Smooth muscle cell (in vitro differentiated cells): ENCODE results near the gene FNDC3B. TPM values are rescaled to one million over a fixed set of nuclear protein-coding genes. Genes with fewer than 3 reads are reported as not detected.

Experiments used
- DNase-seq: peaks from one replicate; lab custom pipeline; 2025; ENCODE audit not compliant: unreplicated experiment; lab: John Stamatoyannopoulos, UW
- H2AFZ ChIP-seq: fragments of 200-600 bp; sonication (generic); 2 replicates; pipeline ENCODE4 v1.6.0; 2016; ENCODE audit warnings: antibody characterized with exemption, low read depth, mild to moderate bottlenecking
- H3F3A ChIP-seq: fragments of 200-600 bp; sonication (generic); 2 replicates; pipeline ENCODE4 v1.6.0; 2017; ENCODE audit warnings: antibody characterized with exemption, low read depth
- H3K27ac ChIP-seq: fragments of 200-600 bp; sonication (generic); 2 replicates; pipeline ENCODE4 v1.5.1; 2016; ENCODE audit warnings: low read depth, mild to moderate bottlenecking
- H3K27me3 ChIP-seq: fragments of 200-600 bp; sonication (generic); 2 replicates; pipeline ENCODE4 v1.6.1; 2016; ENCODE audit warnings: low read depth, mild to moderate bottlenecking
- H3K36me3 ChIP-seq: fragments of 200-600 bp; sonication (generic); 2 replicates; pipeline ENCODE4 v1.5.1; 2016; ENCODE audit warnings: low read depth
- H3K4me1 ChIP-seq: fragments of 200-600 bp; sonication (generic); 2 replicates; pipeline ENCODE4 v1.5.1; 2016; ENCODE audit warnings: low read depth
- H3K4me2 ChIP-seq: fragments of 200-600 bp; sonication (generic); 2 replicates; pipeline ENCODE4 v1.6.0; 2016; ENCODE audit warnings: mild to moderate bottlenecking
- H3K4me3 ChIP-seq: fragments of 200-600 bp; sonication (generic); 2 replicates; pipeline ENCODE4 v1.5.1; 2016; ENCODE audit warnings: mild to moderate bottlenecking
- H3K79me2 ChIP-seq: fragments of 200-600 bp; sonication (generic); 2 replicates; pipeline ENCODE4 v1.6.0; 2016; ENCODE audit warnings: low read depth, mild to moderate bottlenecking
- H3K9ac ChIP-seq: fragments of 200-600 bp; sonication (generic); 2 replicates; pipeline ENCODE4 v1.6.0; 2016; ENCODE audit warnings: low read depth
- H3K9me3 ChIP-seq: fragments of 200-600 bp; sonication (generic); replicated peaks from 2 replicates; pipeline ENCODE4 v1.5.1; 2016; ENCODE audit warnings: low read depth
- H4K20me1 ChIP-seq: fragments of 200-600 bp; sonication (generic); 2 replicates; pipeline ENCODE4 v1.6.0; 2016; ENCODE audit warnings: low read depth
- WGBS: methylation state at CpG from one replicate; pipeline ENCODE4 v1.1.7; 2016; ENCODE audit warnings: low lambda C conversion rate; 5-methylcytosine and 5-hydroxymethylcytosine counted together
- polyA plus RNA-seq: library from polyadenylated mRNA; unstranded; fragments of >200 nt; fragmentation: Nextera tagmentation; extraction: Ambion mirVana; gene quantifications from 2 replicates; pipeline ENCODE4 v1.2.1, GENCODE V29; 2016
- total RNA-seq: library from RNA; depleted of rRNA; stranded (reverse); fragments of >200 nt; gene quantifications from 2 replicates; pipeline ENCODE4 v1.2.3, GENCODE V29; 2014
- TF ChIP-seq, protein P1 (sequence below): fragments of 200-600 bp; sonication (generic); IDR thresholded peaks from 2 replicates; pipeline ENCODE4 v1.5.1; 2017; ENCODE audit warnings: borderline replicate concordance, mild to moderate bottlenecking, antibody characterized with exemption; ENCODE audit not compliant: insufficient read depth, poor library complexity, severe bottlenecking

Gene FNDC3B
- total and polyA plus RNA-seq, 2 experiments from 2014 or later: 149 to 294 TPM

- H3K27ac ChIP-seq: peak overlapping the region; percentile 73
- TF ChIP-seq, protein P1, sequence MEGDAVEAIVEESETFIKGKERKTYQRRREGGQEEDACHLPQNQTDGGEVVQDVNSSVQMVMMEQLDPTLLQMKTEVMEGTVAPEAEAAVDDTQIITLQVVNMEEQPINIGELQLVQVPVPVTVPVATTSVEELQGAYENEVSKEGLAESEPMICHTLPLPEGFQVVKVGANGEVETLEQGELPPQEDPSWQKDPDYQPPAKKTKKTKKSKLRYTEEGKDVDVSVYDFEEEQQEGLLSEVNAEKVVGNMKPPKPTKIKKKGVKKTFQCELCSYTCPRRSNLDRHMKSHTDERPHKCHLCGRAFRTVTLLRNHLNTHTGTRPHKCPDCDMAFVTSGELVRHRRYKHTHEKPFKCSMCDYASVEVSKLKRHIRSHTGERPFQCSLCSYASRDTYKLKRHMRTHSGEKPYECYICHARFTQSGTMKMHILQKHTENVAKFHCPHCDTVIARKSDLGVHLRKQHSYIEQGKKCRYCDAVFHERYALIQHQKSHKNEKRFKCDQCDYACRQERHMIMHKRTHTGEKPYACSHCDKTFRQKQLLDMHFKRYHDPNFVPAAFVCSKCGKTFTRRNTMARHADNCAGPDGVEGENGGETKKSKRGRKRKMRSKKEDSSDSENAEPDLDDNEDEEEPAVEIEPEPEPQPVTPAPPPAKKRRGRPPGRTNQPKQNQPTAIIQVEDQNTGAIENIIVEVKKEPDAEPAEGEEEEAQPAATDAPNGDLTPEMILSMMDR: no peak
- peaks cover 100% of the 10 kb centered on the region for H3K79me2 ChIP-seq
- H3K4me1 ChIP-seq: peaks cover 43% of the 10 kb centered on the region
- H4K20me1 ChIP-seq: peaks cover 100% of the 10 kb centered on the region
- DNase-seq: no peak
- no peak overlapping the region for H3K4me3 ChIP-seq
- peaks cover 7% of the 10 kb centered on the region for H3K36me3 ChIP-seq
- no peak overlapping the region for H3K9ac ChIP-seq
- H3K9me3 ChIP-seq: no peaks in the 10 kb centered on the region
- WGBS: 76% methylated on average over 8 of the region's 8 CpGs
- H3K27me3 ChIP-seq: no peaks in the 10 kb centered on the region
- H2AFZ ChIP-seq: no peak overlapping the region
- H3F3A ChIP-seq: peaks cover 19% of the 10 kb centered on the region
- H3K4me2 ChIP-seq: peak overlapping the region; percentile 54
These were observed 32.5 kb downstream of the FNDC3B start for GRCh38 chr3:172071780-172072330.

DNA sequence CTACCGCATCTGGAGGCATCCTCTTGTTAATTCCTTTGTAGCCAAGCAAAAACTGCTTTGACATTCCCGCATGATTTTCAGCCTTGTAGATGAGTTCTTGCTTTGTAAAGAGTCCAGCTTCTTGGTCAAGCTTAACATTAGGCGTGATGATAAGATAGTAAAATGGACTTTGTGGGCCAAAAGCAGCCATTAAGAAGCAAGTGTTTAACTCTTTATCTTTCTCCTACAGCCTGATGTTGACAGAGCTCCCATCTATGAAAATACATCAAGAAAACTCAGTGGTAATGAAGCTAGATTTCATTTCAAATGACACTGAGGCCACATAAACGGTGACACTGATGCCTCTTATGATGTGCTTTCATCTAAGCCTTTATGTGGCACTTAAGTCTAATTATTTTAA is 33.2 kb downstream of the FNDC3B start:
- TF ChIP-seq, protein P1: no peak
- H3K9me3 ChIP-seq: no peaks in the 10 kb centered on the region
- no peaks in the 10 kb centered on the region for H3K27me3 ChIP-seq
- H3K9ac ChIP-seq: no peak overlapping the region
- no peak overlapping the region for H3K4me3 ChIP-seq
- H3K4me1 ChIP-seq: peaks cover 36% of the 10 kb centered on the region
- peaks cover 7% of the 10 kb centered on the region for H3K36me3 ChIP-seq
- H3F3A ChIP-seq: peaks cover 19% of the 10 kb centered on the region
- no peak overlapping the region for H3K4me2 ChIP-seq
- 55% methylated on average over 4 of the region's 4 CpGs for WGBS
- DNase-seq: no peak
- H3K27ac ChIP-seq: peak overlapping the region; percentile 73
- no peak overlapping the region for H2AFZ ChIP-seq
- H3K79me2 ChIP-seq: peaks cover 100% of the 10 kb centered on the region
- H4K20me1 ChIP-seq: peaks cover 100% of the 10 kb centered on the region

DNA sequence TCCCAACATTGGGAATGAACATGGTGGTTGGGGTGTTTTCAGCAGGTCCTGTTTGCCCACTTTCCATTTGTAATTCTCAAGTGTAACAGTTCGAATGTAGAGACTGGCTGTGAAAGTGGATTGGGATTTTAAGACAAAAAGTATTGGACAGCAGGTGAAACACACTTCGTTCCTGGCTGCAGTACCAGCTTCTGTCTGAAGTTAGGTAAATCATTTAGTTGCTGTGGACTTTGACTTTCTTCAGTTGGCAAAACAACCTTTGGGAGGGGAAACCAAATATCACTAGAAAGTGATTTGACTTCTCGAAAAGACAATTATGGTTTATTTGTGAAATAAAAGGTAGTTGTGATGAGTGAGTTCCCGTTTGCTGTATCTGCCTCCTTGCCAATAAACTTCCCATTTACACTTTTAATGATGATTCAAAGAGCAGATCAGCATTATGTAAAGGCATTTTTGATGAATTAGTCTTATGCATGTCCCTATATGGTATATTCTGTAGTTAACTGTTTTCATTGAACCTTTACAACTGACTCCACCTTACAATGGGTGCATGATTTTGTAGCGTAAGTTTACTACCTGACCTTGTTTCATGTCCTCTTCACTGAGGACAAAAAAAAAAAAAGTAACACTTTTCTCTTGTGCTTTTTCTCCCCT is 34.0 kb downstream of the FNDC3B start:
- Histone ChIP-seq H3K4me3 (no peak overlapping the region), H3K4me2 (no peak overlapping the region), H3K36me3 (peaks cover 7% of the 10 kb centered on the region), H2AFZ (no peak overlapping the region), H4K20me1 (peaks cover 100% of the 10 kb centered on the region), H3K79me2 (peaks cover 100% of the 10 kb centered on the region), H3K9ac (no peak overlapping the region), H3K27ac (peak overlapping the region; percentile 73), H3K27me3 (no peaks in the 10 kb centered on the region), H3K9me3 (no peaks in the 10 kb centered on the region), H3F3A (peaks cover 19% of the 10 kb centered on the region), H3K4me1 (peaks cover 30% of the 10 kb centered on the region)
- 97% methylated on average over 5 of the region's 5 CpGs for WGBS
- no peak for DNase-seq
- TF ChIP-seq, protein P1: no peak
